HL-60/S4 treated with phorbol 12-myristate 13-acetate at 8.2 ng/mL for 4 days and 3 days (cell line): ENCODE results near the gene FECH.
"Not testable (repeated sequence)": the region's sequence is repeated elsewhere in the genome, so short reads cannot be mapped to it uniquely, and the experiment has no call there.

Source experiments
- in situ Hi-C: fragments of 300-500 bp; cut with MboI; formaldehyde crosslinking; loops from 2 replicates; pipeline ENCODE4 v1.15.0; 2022; ENCODE audit warnings: low sequenced_read_pairs

Gene FECH

GRCh38 chr18:57533006-57533867 is 53.3 kb downstream of the FECH start:
- in situ Hi-C loops = no loop called here

- in situ Hi-C loops = no loop called here
These were observed 57.4 kb downstream of the FECH start for GRCh38 chr18:57529151-57529550.

- in situ Hi-C loops = no loop called here
These were observed 58.8 kb downstream of the FECH start for GRCh38 chr18:57527556-57528229.

- in situ Hi-C loops = no loop called here
These were observed 63.1 kb downstream of the FECH start for GRCh38 chr18:57523171-57523956.

GRCh38 chr18:57522348-57522747 is 64.2 kb downstream of the FECH start:
- in situ Hi-C loops = not testable (repeated sequence)

GRCh38 chr18:57519668-57520424 is 66.7 kb downstream of the FECH start:
- in situ Hi-C loops = no loop called here

GRCh38 chr18:57518533-57518932 is 68.0 kb downstream of the FECH start:
- in situ Hi-C loops = no loop called here

- in situ Hi-C loops = no loop called here
These were observed 70.4 kb downstream of the FECH start for GRCh38 chr18:57516056-57516455.

- in situ Hi-C loops = no loop called here
These were observed 81.3 kb downstream of the FECH start for GRCh38 chr18:57505231-57505630.

- in situ Hi-C loops = no loop called here
These were observed 83.9 kb downstream of the FECH start for GRCh38 chr18:57502624-57503023.

GRCh38 chr18:57498682-57499256 is 87.7 kb downstream of the FECH start:
- in situ Hi-C loops = no loop called here
